Measurements from ENCODE around the gene TPSAB1.
A peak's percentile ranks its signal among the peaks of the same experiment; 100 is the strongest.

DNA sequence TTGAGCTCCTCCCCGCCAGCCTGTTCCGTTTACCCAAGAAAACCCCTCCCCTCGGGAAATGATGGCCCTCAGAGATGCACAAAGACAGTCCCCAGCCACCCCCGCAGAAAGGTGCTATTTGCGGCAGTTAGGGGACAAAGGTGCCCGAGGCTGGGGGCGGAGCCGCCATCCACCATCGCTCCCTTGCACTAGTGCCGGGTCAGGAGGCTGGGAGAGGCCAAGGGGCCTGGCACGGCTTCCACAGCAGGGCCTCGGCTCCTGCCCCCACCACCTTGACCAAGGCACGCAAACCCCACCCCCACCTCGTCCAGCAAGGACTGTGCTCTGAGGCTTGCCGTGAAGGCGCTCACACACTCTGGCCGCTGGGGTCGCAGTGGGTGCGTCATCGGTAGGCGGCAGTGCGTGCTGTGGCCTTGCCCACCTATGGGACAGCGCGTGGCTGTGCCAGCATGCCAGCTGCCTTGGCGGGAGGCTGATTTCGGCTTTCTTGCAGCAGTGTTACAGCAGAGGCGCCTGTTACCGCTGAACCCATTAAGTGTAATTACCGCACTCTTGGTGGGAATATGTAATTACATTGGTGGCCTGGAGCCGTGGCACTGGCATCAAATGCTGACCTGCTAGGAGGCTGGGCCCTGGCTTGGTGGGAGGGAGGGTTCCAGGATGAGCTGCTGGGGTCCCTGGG is 47.2 kb upstream of the TPSAB1 start:
- TF ChIP-seq POLR2A (IDR thresholded peaks at IDR 0.05) (no peak), POLR2AphosphoS5 (IDR thresholded peaks at IDR 0.05) (peak; percentile 19 to 77 (median 61)), CTCF (IDR thresholded peaks at IDR 0.05) (no peak), EP300 (IDR thresholded peaks at IDR 0.05) (peak in 1 of 4 donors; percentile 64)
